Endometrial microvascular endothelial cells (primary cell): ENCODE measurements around the gene DZIP3. TPM values are rescaled to one million over a fixed set of nuclear protein-coding genes. Genes with fewer than 3 reads are reported as not detected.
"Not testable (repeated sequence)": the region's sequence is repeated elsewhere in the genome, so short reads cannot be mapped to it uniquely, and the experiment has no call there.

ENCODE experiments used
- in situ Hi-C: cut with HindIII; loops from 2 replicates; pipeline ENCODE4 v1.10.0; 2017; ENCODE audit warnings: low sequenced_read_pairs, low pct_unique_long_range_greater_than_20kb; ENCODE audit errors: inconsistent ontology term
- total RNA-seq: library from RNA; depleted of rRNA; stranded (reverse); fragments of >200 nt; gene quantifications from one replicate; pipeline ENCODE4 v1.2.3, GENCODE V29; 2015; ENCODE audit errors: inconsistent ontology term

DZIP3 gene
- total RNA-seq, 1 donor from 2014 or later = 3.5 TPM

DNA sequence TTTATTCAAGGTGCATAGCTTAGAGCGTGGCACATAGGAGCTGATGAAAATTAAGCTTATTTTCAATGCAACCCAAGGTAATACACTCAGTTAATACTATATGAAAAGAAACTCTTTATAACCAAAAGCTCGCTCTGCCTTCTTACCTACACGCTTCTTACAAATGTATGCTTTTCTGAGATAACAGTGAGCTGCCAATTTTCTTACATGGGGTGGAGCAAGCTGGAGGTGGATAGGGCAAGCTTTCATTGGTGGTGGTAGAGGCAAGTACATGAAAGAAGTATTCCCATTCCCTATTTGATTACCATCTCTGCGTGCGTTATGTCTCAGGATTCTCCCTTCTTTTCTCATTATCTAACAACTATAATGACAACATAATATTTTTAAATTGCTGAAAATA lies 8.9 kb downstream of the DZIP3 start:
- in situ Hi-C loops = no loop called here

DNA sequence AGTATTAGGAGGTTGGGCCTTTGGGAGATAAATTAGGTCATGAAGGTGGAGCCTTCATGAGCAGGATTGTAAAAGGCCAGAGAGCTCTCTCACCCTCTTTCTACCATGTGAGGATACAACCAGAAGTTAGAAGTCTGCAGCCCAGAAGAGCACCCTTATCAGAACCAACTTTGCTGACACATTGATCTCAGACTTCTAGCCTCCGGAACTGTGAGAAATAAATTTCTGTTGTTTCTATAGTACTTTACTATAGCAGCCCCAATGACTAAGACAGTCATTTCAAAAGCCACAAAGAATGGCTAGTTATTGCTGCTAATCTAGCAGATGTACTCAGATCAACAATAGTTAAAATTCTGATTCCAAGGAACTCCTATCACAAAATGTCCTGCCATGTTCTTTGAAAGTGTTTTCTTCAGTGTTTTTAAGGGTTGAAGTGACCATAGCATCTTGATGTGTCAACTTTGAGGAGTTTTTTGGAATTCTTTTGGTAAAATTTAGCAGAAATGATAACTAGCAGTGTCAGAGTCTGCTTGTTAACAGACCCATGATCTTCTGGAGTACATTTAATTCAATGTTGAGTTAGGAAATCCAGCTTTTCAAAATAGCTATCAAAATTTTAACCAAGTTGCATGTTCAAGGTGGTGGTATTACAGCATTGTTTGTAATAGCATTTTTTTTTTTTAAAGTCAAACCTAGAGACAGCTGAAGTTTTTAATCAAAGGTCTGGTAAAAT lies 10.3 kb downstream of the DZIP3 start:
- in situ Hi-C loops = no loop called here

DNA sequence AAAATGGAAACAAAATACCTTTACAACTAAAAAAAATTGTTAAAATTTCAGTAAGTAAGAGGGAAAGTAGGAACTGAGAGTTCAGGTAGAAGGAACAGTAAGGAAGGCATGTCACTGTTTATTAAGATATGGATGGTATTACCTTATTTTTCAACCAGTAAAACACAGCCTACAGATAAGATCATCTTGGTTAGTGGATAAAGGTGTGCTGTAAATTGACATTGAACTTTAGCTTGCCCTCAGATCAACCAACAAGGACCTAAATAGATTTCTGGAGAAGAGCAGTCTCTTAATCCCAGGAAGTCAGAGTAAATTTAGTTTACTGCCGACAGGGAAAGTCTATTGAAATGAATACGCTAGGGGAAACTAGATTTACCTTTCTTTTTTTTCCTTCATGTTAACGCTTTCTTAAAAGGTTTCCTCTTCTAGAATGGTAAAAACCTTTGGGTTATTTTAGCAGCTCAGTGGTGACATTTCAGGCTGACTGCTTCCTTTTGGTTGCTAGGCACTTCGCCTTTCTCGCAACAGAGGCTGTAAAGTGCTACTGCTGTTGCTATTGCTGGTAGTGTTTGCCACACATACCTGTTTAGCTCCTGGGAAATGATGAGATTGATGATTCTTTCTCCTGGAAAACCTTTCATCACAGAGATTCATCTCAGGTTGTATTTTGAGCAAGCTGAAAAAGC lies 12.9 kb downstream of the DZIP3 start:
- in situ Hi-C loops = no loop called here

DNA sequence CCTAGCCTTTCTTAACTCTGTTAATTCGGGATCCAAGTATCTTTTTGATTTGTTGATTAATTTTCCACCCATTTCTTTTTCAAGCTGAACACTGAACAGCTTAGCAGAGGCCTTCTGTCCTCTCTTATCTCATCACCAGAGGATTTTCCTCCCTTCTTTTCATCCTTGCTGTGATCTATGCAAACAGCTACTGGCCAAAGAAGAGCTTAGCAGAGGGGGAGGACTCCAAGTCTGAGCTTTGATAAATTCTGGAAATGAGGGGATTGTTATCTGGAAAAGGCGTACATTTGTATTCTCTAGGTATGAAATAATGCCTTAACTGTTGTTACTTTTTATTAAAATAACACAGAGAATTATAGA lies 13.4 kb downstream of the DZIP3 start:
- in situ Hi-C loops = no loop called here

DNA sequence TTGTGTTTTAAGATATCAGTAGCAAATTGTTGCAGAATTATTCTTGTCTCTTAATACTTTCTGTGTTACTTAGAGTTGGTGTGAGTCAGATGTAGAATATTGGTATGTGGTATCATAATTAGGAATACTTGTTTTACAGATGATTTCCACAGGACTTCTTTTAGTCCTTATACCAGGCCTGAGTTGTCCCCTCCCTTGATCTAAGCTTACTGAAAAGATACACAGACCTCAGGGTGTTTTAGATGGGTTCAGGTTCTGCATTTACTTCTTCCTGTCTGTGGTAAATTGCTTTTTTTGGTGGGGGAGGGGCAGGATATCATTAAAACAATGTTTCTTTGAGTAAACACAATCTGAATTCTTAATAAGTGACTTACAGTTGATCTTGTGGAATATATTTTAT lies 14.2 kb downstream of the DZIP3 start:
- in situ Hi-C loops = no loop called here

DNA sequence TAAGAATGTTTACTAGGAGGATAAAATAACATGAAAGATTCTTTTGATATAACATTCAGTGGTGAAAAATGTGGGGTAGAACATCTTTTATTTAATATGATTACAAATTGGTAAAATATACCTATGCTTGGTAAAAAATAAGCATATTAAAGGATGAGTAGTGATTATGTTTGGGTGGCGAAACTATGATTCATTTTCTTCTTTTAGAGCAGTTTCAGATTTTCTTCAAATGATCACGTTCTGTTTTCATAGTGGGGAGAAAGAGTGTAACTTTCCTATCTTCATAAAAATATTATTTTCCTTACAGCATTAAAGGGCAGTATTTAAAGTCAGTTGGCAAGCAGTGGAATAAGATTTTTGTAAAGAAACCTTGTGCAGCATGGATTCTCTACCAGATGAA lies 15.5 kb downstream of the DZIP3 start:
- in situ Hi-C loops = no loop called here

DNA sequence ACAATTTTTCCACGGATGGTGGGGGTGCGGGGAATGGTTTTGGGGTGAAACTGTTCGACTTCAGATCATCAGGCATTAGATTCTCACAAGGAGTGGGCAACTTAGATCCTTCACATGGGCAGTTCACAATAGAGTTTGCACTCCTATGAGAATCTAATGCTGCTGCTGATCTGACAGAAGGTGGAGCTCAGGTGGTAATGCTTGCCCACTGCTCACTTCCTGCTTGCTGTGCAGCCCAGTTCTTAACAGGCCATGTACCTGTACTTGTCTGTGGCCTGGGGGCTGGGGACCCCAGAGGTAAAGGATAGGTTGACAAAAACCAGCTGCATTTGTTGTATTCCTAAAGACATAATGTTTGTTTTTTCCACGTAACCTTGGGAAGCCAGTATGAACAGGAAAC lies 16.0 kb downstream of the DZIP3 start:
- in situ Hi-C loops = no loop called here

DNA sequence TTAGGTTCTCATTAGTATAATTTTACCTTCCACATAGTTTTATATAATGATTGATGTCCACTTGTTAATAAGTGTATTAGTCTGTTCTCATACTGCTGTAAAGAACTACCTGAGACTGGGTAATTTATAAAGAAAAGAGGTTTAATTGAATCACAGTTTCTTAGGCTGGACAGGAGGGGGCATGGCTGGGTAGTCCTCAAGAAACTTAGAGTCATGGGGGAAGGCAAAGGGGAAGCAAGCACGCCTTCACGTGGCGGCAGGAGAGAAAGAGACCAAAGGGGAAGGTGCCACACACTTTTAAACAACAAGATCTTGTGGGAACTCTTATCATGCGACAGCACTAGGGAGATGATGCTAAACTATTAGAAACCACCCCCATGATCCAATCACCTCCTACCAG lies 19.2 kb downstream of the DZIP3 start:
- in situ Hi-C loops = no loop called here

DNA sequence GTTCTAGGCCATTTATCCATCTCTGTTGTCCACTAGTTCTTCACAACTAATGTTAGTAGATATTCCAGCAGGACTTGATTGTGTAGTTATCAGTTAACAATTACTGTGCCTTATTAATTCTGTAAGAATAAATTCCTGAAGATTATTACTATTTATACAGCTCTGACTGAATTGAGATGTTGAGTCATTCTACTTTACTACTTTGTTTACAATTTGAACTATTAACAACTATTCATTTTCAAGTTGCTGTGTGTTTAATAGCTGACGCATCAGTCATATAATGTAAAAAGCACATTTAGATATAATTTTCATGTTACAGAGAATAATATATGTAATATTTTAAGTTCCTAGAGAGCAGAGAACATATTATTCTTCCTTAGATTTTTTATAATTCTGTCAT lies 21.1 kb downstream of the DZIP3 start:
- in situ Hi-C loops = no loop called here

DNA sequence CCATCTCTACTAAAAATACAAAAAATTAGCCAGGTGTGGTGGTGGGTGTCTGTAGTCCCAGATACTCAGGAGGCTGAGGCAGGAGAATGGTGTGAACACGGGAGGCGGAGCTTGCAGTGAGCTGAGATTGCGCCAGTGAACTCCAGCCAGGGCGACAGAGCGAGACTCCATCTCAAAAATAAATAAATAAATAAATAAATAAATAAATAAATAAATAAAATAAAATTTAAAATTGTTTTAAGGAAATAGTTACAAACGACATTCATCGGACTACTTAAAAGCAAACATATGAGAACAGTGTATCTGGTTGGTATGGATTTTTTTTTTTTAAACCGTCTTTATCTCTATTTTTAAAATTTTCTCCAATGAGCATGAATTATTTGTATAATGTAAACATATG lies 26.6 kb downstream of the DZIP3 start:
- in situ Hi-C loops = not testable (repeated sequence)

DNA sequence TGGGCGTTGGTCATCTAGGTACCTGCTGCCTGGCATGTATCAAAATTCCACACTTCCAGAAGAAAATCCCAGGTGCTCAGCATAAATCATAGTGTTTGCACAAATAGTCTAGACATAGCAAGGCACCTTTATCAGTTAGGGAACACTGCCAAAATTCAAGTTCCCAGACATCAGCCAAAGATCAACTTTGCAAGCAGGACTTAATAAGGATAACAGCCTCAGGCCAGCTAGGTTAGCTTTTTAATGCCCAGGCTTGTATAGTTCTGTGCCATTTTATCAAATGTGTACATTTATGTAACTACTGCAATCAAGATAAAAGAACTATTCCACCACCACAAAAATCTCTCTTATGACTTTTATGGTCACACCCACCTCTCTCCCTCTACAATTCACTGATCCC lies 30.7 kb downstream of the DZIP3 start:
- in situ Hi-C loops = no loop called here

DNA sequence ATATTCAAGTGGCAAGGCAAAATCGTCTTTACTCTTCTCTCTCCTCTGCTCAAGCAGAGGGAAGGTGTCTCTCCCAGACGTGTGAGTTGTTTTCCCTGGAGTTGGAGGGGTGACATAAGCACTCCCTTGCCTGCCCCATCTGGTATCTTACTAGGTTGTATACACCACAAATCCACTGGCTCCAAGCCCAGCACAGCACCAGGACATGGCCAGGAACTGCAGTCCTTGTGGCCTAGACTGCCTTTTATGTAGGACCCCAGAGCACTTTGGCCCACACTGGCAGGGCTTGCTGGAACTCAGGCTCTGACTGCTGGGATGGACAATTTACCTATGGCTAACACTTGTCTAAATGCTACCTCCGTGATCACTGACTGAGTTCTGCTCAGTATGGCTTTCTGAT lies 34.0 kb downstream of the DZIP3 start:
- in situ Hi-C loops = no loop called here

DNA sequence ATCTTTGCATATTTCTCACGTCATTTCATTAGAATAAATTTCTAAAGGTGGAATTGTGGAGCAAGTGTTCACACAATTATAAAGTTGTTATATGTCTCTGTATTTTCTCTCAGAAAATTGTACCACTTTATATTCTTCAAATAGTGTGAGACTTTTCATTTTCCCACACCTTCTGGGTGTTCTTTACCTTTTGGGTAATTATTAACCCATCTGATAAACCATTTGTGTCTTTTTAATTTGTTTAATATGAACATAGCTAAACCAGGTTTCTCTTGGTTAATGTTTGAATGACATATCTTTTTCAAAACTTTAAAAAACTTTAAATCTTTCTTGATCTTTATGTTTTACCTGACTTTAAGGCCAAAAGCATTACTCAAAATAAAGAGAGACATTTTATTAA lies 40.5 kb downstream of the DZIP3 start:
- in situ Hi-C loops = no loop called here

DNA sequence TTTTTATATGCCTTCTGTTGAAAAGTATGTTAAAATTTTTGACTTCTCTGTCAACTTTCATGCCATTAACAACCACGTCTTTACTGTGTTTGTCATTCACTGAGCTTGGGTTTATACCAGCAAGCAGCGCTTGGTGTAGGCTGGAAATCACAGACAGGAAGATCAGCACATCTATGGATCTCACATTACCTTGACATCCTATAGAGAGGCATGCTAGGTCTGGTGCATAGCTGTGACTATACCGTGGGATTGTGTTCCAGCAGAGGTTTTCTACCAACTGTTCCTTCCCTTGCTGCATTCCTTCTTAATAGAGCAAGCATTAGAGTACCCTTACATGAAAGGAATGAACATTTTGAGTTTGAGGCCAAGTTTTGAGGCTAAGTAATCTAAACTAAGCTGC lies 53.0 kb downstream of the DZIP3 start:
- in situ Hi-C loops = no loop called here

DNA sequence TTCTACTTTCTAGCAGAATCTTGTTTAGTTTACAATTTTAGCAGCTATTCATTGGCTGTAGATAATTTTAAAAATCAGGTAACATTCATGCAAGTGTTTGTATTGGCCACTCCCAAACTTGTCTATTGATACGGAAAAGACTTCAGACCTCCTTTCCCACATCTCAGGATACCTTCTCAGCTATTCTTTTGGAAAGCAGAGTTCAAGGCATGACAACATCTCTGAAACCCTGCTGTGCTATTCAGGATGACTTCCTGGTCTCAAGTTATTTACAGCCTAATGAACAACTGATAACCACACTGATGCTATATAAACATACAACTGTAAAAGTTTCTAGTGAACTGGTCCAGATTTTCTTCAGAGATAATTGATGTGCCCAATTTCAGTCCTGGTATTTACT lies 55.8 kb downstream of the DZIP3 start:
- in situ Hi-C loops = no loop called here

DNA sequence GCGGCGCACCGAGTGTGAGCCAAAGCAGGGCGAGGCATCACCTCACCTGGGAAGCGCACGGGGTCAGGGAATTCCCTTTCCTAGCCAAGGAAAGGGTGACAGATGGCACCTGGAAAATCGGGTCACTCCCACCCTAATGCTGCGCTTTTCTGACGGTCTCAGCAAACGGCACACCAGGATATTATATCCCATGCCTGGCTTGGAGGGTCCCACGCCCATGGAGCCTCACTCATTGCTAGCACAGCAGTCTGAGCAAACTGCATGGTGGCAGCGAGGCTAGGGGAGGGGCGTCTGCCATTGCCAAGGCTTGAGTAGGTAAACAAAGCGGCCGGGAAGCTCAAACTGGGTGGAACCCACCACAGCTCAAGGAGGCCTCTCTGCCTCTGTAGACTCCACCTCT lies 66.1 kb downstream of the DZIP3 start:
- in situ Hi-C loops = not testable (repeated sequence)

DNA sequence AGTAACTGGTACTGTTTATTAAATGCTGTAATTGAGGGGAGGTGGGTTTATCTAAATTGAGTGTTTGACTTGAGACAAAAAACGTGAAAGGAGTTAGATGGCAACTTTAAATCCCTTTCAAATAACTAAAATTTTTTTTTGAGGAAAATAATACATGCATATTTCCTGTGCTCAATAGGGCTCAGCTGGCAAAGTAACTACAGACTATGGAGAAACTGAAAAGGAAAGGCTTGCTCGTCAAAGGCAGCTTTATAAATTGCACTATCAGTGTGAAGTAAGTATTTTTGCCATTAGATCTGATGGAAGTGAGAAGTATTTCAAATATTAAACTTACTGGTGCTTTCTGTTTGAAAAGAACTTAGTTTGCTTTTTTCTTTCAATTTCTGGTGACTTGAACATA lies 72.2 kb downstream of the DZIP3 start:
- in situ Hi-C loops = no loop called here

DNA sequence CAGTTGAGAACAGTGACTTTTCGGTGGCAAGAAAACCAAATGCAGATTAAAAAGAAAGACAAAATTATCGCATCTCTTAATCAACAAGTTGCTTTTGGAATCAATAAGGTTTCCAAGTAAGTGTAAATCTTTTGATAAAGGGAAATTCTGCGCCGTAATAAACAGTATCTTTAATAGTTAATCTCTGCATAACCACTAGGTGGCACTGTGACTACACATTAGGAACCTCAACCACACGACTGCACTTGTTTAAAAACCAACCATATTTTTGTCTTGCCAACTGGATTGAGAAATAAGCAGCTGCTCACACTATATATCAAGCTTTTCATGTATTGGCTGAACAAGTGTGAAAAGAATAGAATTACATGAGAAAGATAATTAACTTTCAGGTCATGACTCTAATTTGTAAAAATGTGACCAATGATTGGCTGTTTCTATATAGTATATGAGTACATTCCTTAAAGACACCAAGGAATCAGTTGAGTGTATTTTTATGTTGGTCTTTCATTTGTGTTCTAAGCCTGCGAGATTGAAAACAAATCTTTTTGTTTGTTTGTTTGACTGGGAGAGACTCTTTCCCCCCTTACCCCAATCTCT lies 72.7 kb downstream of the DZIP3 start:
- in situ Hi-C loops = no loop called here

DNA sequence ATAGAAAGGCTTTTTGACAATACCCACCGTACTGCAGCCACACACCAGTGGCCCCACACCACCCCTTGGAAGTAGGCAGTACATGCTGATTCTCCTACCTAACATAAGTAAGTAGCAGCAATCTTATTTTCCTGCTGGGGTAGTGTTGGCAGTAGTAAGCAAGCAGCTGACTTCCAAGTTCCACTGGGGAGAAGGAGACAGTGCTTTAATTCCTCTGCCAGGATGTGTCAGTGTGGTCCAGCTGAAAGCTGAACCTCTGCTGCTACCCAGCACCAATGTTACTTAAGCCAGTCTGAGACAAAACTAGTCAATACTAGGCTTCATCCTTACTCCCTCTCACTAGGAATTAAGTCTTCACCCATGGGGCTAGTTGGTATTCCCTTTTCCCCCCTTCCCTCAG lies 74.7 kb downstream of the DZIP3 start:
- in situ Hi-C loops = no loop called here

DNA sequence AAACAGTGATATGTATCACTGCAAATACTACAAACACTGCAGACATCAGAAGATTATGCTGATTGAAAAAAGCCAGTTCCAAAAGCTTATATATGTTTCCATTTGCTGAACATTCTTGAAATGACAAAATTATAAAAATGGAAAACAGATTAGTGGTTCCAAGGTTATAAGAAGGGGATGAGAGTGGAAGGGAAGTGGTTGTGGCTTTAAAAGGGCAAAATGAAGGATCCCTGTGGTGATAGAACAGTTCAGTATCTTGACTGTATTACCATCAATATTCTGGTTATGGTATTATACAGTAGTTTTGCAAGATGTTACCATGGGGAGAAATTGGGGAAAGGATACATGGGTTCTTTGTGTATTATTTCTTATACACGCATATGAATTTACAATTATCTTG lies 77.8 kb downstream of the DZIP3 start:
- in situ Hi-C loops = no loop called here
